Posterior cingulate gyrus (tissue), 11 donors: ENCODE data around the gene COL28A1.
"Not testable (repeated sequence)": the region's sequence is repeated elsewhere in the genome, so short reads cannot be mapped to it uniquely, and the experiment has no call there.

ENCODE experiments used
- DNase-seq, 10 donors: peaks; one replicate each; pipeline versions ENCODE4 v3.0.0 to v3.0.0-alpha.2; 2020 to 2021; ENCODE audit warnings: mixed read lengths in 3 of 10
- intact Hi-C: fragments of 100-400 bp; cut with DNase I; formaldehyde crosslinking; loops from one replicate; pipeline ENCODE4 v1.15.1; 2023

Gene COL28A1

GRCh38 chr7:7481802-7482201, 53.9 kb downstream of the COL28A1 start:
- no peak for DNase-seq

GRCh38 chr7:7479275-7479805, 56.3 kb downstream of the COL28A1 start:
- intact Hi-C loops = no loop called here
- DNase-seq = no peak

More at GRCh38 chr7:7481802-7482201, 53.9 kb downstream of the COL28A1 start:
- intact Hi-C loops = no loop called here

- DNase-seq = peak in 3 of 10 donors; percentile 47 to 80 (median 74)
Observed at GRCh38 chr7:7478569-7478968, 57.1 kb downstream of the COL28A1 start.

GRCh38 chr7:7477641-7478040, 58.0 kb downstream of the COL28A1 start:
- DNase-seq, intact Hi-C loops: not testable (repeated sequence)

More at GRCh38 chr7:7478569-7478968, 57.1 kb downstream of the COL28A1 start:
- intact Hi-C loops = no loop called here

- intact Hi-C loops = no loop called here
- no peak for DNase-seq
Observed at GRCh38 chr7:7476381-7476780, 59.3 kb downstream of the COL28A1 start.

- intact Hi-C loops = no loop called here
- DNase-seq = no peak
Observed at GRCh38 chr7:7475601-7476000, 60.1 kb downstream of the COL28A1 start.

- intact Hi-C loops = no loop called here
- no peak for DNase-seq
Observed at GRCh38 chr7:7474436-7474835, 61.2 kb downstream of the COL28A1 start.

GRCh38 chr7:7464991-7465765, 70.5 kb downstream of the COL28A1 start:
- DNase-seq, intact Hi-C loops: not testable (repeated sequence)

- intact Hi-C loops = no loop called here
Observed at GRCh38 chr7:7454000-7454399, 81.7 kb downstream of the COL28A1 start.

GRCh38 chr7:7452652-7453051, 83.0 kb downstream of the COL28A1 start:
- no peak for DNase-seq
- intact Hi-C loops = no loop called here

More at GRCh38 chr7:7454000-7454399, 81.7 kb downstream of the COL28A1 start:
- DNase-seq = no peak

- intact Hi-C loops = no loop called here
- DNase-seq = no peak
Observed at GRCh38 chr7:7452119-7452518, 83.6 kb downstream of the COL28A1 start.

GRCh38 chr7:7449055-7449454, 86.6 kb downstream of the COL28A1 start:
- DNase-seq = no peak
- intact Hi-C loops = no loop called here

GRCh38 chr7:7446616-7447015, 89.1 kb downstream of the COL28A1 start:
- intact Hi-C loops = no loop called here
- no peak for DNase-seq

GRCh38 chr7:7443806-7444350, 91.8 kb downstream of the COL28A1 start:
- DNase-seq = no peak
- intact Hi-C loops = no loop called here

GRCh38 chr7:7439564-7439963, 96.1 kb downstream of the COL28A1 start:
- DNase-seq = no peak
- intact Hi-C loops = no loop called here

GRCh38 chr7:7438851-7439250, 96.8 kb downstream of the COL28A1 start:
- no peak for DNase-seq
- intact Hi-C loops = no loop called here

GRCh38 chr7:7435978-7436377, 99.7 kb downstream of the COL28A1 start:
- DNase-seq = no peak
- intact Hi-C loops = no loop called here

GRCh38 chr7:7434329-7434728, 101.3 kb downstream of the COL28A1 start:
- intact Hi-C loops = no loop called here
- DNase-seq = no peak

GRCh38 chr7:7433811-7434210, 101.9 kb downstream of the COL28A1 start:
- no peak for DNase-seq
- intact Hi-C loops = no loop called here

GRCh38 chr7:7432979-7433378, 102.7 kb downstream of the COL28A1 start:
- DNase-seq = no peak
- intact Hi-C loops = no loop called here

GRCh38 chr7:7428806-7429205, 106.9 kb downstream of the COL28A1 start:
- intact Hi-C loops = loop anchor here (10.0 kb wide), 1 partner anchor 866 kb away; no protein-coding TSS in a partner anchor
- DNase-seq = no peak

GRCh38 chr7:7427363-7427762, 108.3 kb downstream of the COL28A1 start:
- intact Hi-C loops = loop anchor here (2.0 to 10.0 kb wide), 3 partner anchors 245 to 867 kb away; partner anchors contain the start of gene C1GALT1
- peak in 2 of 10 donors; percentile 8 to 31 for DNase-seq
